H1 (cell line): ENCODE results near the gene SH2D7.

Experiments
- CTCF ChIP-seq, 3 experiments: IDR thresholded peaks; 1 replicate in 2 of 3; 2 replicates in 1 of 3; pipeline versions ENCODE4 v1.5.1 to v1.6.1; 2011; ENCODE audit warnings: low read length in 3 of 3, mild to moderate bottlenecking in 3 of 3, inconsistent platforms in 2 of 3, low read depth in 1 of 3, moderate library complexity in 1 of 3; ENCODE audit not compliant: insufficient read depth in 1 of 3; ENCODE audit errors: control extremely low read depth in 1 of 3
- E2F6 ChIP-seq: IDR thresholded peaks from 2 replicates; pipeline ENCODE4 v1.6.1; 2012; ENCODE audit warnings: inconsistent platforms
- EZH2 ChIP-seq: fragments of 200-600 bp; sonication (generic); IDR thresholded peaks from 2 replicates; pipeline ENCODE4 v1.7.1; 2012; ENCODE audit warnings: low read depth, mild to moderate bottlenecking, moderate library complexity, low read length, inconsistent platforms; ENCODE audit not compliant: severe bottlenecking
- HDAC6 ChIP-seq: IDR thresholded peaks from one replicate; pipeline ENCODE4 v1.7.1; 2012; ENCODE audit warnings: low read depth, mild to moderate bottlenecking, inconsistent platforms, low read length, moderate library complexity
- JUN ChIP-seq: IDR thresholded peaks from 2 replicates; pipeline ENCODE4 v1.6.1; 2011; ENCODE audit warnings: low read depth, mild to moderate bottlenecking, improper control_type of control experiment, low read length
- KDM5A ChIP-seq: fragments of 200-600 bp; IDR thresholded peaks from 2 replicates; pipeline ENCODE4 v1.7.1; 2012; ENCODE audit warnings: mild to moderate bottlenecking, low read length, inconsistent platforms, mixed read lengths
- MAFK ChIP-seq: IDR thresholded peaks from 2 replicates; pipeline ENCODE4 v1.6.1; 2012; ENCODE audit warnings: low read depth, mild to moderate bottlenecking, improper control_type of control experiment, low read length
- NANOG ChIP-seq: IDR thresholded peaks from 2 replicates; pipeline ENCODE4 v1.6.1; 2011; ENCODE audit warnings: low read length, low read depth, mild to moderate bottlenecking, inconsistent platforms; ENCODE audit not compliant: insufficient read depth, poor library complexity, severe bottlenecking
- POLR2A ChIP-seq, 2 experiments: IDR thresholded peaks; 1 replicate in 1 of 2; 2 replicates in 1 of 2; pipeline ENCODE4 v1.6.1; 2011; ENCODE audit warnings: low read depth in 2 of 2, low read length in 2 of 2, mild to moderate bottlenecking in 2 of 2; ENCODE audit errors: control extremely low read depth in 1 of 2
- RAD21 ChIP-seq, 2 experiments: IDR thresholded peaks in 1 of 2; conservative IDR thresholded peaks in 1 of 2; 2 replicates each; pipeline ENCODE4 v1.6.1; 2011; ENCODE audit warnings: low read depth in 2 of 2, low read length in 2 of 2, improper control_type of control experiment in 1 of 2, inconsistent platforms in 1 of 2, mild to moderate bottlenecking in 1 of 2, moderate library complexity in 1 of 2
- SIN3A ChIP-seq, 2 experiments: IDR thresholded peaks in 1 of 2; conservative IDR thresholded peaks in 1 of 2; 2 replicates each; pipeline ENCODE4 v1.6.1; 2011 to 2012; ENCODE audit warnings: low read length in 2 of 2, improper control_type of control experiment in 1 of 2, low read depth in 1 of 2, mild to moderate bottlenecking in 1 of 2
- YY1 ChIP-seq: IDR thresholded peaks from 2 replicates; pipeline ENCODE4 v1.6.1; 2011; ENCODE audit warnings: low read depth, mild to moderate bottlenecking, low read length

- TF ChIP-seq NANOG, result no peak
- no peak for TF ChIP-seq KDM5A
- TF ChIP-seq CTCF (IDR thresholded peaks at IDR 0.05; ENCODE audit: control extremely low read depth in 1 of 3, insufficient read depth in 1 of 3, low read depth in 1 of 3, low read length in 3 of 3), result no peak
- TF ChIP-seq POLR2A (IDR thresholded peaks at IDR 0.05; ENCODE audit: control extremely low read depth in 1 of 2, low read depth in 2 of 2, low read length in 2 of 2), result no peak
- TF ChIP-seq JUN, result no peak
- no peak for TF ChIP-seq HDAC6
- TF ChIP-seq E2F6, result no peak
- no peak for TF ChIP-seq SIN3A (conservative IDR thresholded peaks at IDR 0.05 in 1 of 2, IDR thresholded peaks at IDR 0.05 in 1 of 2; ENCODE audit: low read depth in 1 of 2, low read length in 2 of 2)
- TF ChIP-seq EZH2, result no peak
- TF ChIP-seq YY1, result no peak
- TF ChIP-seq MAFK, result no peak
- TF ChIP-seq RAD21 (IDR thresholded peaks at IDR 0.05 in 1 of 2, conservative IDR thresholded peaks at IDR 0.05 in 1 of 2; ENCODE audit: low read depth in 2 of 2, low read length in 2 of 2), result no peak
Measured at GRCh38 chr15:78149805-78150751, 57.7 kb downstream of the SH2D7 start.
